Left renal cortex interstitium (tissue), 4 donors: ENCODE results near the gene WTAP. TPM values are rescaled to one million over a fixed set of nuclear protein-coding genes. Genes with fewer than 3 reads are reported as not detected.
"Not testable (repeated sequence)": the region's sequence is repeated elsewhere in the genome, so short reads cannot be mapped to it uniquely, and the experiment has no call there.

Experiments used
- DNase-seq, 4 donors: peaks; one replicate each; pipeline ENCODE4 v3.0.0-alpha.2; 2013; ENCODE audit warnings: low read depth in 4 of 4, low spot score in 2 of 4, missing footprints in 1 of 4
- polyA plus RNA-seq, 4 donors: library from polyadenylated mRNA; unstranded; fragments of 120-200 nt; gene quantifications; one replicate each; pipeline ENCODE4 v1.2.1, GENCODE V29; 2013; ENCODE audit not compliant: insufficient read length in 4 of 4

WTAP gene
- 100 to 1,000 TPM; 119 to 140 (median 129) TPM for polyA plus RNA-seq

DNA sequence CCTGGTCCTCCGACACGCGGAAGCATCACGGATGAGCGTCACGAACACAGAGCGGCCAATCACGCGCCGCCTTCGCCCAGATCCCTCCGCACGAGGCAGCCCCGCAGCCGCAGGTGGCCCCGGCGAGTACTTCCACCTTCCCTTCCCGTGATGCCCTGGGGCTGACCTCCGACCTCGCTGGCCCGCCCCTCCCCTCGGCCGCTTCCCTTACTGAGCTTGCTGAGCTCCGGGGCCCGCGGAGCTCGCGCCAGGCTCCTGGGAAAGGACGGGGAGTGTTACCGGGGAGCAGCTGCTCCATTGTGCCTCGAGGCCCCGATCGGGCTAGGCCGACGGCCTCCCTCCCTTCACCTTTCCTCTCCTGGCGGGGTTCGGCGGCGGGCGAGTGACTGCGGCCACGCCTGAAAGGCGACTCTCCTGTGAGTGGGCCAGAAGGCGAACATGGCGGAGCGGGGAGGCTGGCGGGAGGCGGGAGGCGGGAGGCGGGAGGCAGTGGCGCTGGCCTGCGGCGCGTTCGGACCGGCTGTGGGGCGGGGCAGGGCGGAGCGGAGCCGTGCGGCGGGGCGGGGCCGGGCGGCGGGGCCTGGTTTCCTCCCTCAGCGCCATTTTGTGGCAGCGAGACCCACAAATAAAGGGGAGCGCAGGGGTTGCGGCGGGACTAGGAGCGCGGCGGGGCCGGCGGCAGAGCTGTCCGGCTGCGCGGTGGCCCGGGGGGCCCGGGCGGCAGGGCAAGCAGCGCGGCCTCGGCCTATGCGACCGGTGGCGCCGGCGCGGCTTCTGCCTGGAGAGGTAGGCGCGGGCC lies at the start of gene WTAP:
Gene WTAP (plus strand): TSS at position 589 of the 799 bp plus-strand sequence. CDS start 8,760 bp downstream, outside the sequence.
- peak; percentile 88 to 91 (median 90) for DNase-seq

DNA sequence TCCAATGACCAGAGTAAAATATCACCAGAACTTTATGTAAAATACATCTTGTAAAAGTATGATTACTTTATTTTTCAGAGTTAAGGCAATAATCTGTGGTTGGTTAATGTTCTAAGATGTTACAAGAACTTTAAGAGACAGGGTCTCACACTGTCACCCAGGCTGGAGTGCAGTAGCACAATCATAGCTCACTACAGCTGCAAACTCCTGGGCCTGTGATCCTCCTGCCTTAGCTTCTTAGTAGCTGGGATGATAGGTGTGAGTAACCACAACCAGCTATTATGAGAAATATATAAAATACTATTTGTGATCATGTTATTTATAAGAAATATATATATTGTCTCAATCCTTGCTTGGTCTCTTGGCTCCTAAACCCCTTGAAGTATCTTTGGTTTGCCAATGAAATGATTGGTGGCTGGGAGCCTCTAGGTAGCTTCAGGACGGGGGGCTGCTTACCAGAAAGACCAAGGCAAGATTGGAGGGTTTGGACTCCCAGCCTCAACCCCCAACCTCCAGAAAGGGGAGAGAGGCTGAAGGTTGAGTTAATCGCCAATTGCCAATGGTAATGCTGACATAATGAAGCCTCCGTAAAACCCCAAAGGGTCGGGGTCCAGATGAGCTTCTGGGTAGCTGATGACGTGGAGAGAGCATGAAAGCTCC lies 49.7 kb upstream of the WTAP start:
- DNase-seq, result no peak

DNA sequence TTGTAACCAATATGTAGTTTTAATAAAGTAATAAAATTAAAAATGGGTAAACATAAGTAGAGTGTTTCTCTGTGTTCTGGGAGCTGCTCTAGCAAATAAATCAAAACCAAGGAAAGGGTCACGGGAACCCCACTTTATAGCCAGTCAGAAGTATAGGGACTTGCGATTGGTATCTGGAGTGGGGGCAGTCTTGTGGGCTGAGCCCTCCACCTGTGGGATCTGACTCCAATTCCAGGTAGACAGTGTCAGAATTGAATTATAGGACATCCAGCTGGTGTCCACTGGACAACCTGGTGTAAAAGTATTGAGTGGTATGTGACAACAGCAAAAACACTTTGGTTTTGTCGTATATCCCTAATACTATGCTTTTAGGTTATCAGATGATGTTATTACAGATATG lies 48.7 kb upstream of the WTAP start:
- no peak for DNase-seq

DNA sequence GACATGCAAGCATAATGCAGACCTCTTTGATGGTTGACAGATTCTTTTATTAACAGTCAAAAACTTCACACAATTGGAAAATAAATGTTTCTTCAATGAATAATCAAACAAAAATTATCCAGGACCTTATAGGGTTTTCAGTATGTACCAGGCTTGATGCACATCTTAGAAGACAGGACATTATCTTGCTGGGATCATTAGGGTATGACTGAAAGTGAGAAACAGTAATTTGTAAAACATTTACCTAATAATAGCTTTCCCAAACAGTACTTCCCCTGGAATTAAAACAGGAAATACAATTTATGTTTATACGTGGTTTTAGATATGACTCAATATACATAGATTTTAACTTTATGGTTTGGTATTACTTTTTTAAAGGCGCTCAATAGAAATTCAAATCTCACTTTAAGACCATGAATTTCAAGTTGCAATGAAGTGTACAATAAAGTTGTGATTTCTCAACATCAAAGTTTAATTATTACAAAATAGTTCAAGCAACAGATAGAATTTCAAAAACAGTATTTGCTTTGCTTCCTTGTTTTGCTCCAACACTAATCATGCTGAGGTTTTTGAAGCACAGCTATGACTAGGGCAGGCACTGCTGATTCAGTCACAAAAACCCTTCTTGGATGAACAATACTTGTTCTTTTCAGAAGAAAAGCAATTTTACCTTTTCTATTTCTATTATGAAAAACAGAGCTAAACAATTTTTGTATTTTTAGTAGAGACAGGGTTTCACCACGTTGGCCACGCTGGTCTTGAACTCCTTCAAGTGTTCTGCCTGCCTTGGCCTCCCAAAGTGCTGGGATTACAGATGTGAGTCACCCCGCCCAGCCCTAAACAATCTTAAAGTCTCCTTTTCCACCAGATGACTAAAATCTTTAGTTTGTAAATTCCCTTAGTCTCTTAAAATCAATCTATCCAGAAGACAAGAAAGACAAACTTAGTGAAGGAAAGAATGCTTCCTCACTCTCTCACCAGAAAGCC lies 47.9 kb upstream of the WTAP start:
- no peak for DNase-seq

DNA sequence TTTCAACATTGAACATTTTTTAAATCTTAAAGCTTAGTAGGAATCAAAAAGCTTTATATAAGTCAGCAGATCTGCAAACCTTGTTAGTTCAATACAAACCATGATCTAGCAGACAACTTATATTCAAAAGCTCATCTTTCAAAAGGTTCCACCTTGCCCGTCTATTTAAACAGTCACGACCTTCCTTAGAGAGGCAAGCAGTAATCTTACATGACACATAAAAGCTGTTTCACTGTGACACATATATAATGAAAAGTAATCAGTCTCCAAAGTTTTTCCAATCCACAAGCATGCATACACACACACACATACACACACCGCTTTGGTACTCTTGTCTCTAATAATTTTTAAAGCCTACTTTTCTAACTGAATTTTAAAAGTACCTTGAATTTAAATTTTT lies 47.2 kb upstream of the WTAP start:
- DNase-seq, result no peak

DNA sequence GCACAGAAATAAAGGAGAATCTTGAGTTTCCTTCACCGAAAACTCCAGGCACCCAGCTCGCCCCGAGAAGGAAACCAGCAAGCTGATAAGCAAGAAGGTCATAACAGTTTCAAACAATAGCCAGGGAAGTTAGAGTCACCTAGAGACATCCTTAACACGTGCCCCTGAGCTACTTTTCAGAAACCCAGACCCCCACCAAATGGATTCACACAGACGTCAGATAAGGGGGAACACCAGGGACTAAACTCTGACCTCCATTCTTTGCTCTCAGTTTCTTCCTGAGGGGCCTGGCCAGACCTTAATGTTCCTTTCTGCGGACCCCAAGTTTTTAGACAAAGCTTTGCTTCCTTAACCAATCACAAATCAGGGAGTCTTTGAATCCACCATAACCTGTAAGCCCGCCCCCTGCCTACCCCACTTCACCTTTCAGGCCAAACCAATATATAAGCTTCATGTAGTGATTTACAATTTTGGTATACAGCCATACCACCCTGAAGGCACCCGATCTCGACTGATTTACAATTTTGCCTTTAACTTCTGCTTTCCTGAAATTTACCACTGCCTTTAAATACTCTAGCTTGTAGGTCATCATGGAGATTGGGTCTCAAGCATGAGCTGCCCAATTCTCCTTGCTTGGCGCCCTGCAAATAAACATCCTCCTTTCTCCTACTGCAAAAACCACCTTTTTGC lies 46.0 kb upstream of the WTAP start:
- no peak for DNase-seq

DNA sequence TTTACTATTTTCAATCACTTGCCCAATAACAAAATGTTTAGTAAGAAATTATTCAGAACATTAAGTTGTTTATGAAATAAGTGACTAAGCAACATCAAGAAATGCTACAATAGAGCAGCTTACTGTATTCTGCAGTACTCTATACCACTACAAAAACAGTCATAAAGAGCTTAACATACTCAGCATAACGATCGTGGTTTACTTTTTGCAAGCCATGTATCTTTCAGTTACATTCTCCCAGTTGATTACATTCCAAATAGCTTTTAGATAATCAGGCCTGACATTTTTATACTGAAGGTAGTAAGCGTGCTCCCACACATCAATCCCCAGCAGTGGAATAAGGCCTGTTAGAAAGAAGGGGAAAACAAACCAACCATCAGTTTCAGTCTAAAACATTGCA lies 45.0 kb upstream of the WTAP start:
- no peak for DNase-seq

DNA sequence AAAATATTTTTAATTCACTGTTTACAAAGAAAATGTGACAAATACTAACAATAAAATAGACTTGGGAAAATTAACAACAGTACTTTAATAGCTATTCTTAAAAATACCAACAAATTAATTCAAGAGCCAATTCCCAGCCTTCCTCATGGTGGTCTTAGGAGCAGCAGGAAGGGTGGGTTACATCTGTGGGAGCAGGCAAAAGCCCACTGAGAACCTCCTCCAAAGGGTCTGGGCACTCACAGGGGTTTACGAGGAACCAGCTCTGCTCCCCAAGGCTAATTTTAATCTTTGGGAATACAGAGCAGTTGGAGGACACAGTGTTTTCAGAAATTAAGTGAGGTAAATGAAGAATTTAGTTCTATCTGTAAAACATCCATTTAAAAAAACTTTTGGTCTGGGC lies 44.5 kb upstream of the WTAP start:
- no peak for DNase-seq

DNA sequence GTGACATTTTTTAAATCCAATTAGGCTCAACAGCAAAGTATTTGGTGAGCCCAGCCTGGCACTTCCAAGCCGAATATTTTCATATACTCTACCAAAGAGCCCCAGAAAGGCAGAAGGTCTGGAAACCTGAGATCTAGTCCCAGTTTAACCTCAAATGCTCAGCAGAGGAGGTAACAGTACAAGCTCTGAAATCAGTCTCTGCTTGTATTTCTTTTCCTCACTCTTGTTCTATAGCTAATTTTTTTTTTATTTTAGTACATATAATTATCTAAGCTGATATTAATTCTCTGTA lies 43.3 kb upstream of the WTAP start:
- DNase-seq, result no peak

DNA sequence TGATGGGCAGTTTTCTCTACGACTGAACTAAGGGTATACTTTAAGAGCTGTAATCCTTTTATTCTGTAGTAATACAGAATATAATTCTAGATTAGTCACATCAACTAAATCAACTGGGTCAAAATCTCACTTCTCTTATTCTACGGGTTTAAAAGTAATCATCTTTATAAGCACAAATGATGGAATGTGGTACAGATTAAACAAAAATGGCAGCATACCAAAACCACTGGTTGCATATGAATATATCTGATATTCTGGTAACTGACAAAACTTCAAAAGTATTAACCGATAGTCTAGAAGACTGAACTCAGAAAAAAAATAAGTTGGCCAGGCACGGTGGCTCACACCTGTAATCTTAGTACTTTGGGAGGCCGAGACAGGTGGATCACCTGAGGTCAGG lies 41.3 kb upstream of the WTAP start:
- DNase-seq, result no peak

DNA sequence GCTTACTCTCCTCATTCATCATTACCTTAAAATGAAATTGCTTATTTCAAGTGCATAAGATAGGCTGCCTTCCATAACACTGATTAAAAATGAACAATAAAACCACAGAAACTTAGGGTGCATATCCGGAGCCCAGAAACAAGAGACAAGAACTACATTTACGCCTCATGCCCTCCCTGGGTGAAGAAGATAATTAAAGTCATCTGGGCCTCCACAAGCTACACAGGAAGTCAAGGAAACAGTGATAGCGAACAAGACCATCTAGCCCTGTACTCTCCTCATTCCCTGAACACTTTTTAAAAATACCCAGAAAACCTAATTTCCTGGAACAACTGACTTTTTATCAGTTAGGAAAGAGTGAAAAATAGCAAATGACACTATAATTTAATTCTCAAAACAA lies 40.6 kb upstream of the WTAP start:
- DNase-seq, result no peak

DNA sequence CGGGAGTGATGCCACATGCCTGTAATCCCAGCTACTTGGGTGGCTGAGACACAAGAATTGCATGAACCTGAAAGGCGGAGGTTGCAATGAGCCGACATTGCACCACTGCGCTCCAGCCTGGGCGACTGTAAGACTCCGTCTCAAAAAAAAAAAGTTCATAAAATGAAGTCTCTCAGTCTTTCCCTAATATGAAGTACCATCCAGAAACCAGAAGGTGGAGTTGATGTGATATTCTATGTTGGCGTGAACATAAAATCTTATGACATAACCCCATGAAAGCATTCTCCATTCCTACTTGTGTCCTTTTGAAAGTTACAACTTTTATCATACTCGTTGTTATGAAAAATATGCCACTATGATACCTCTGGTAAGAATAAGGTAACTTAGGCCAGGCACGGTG lies 40.0 kb upstream of the WTAP start:
- no peak for DNase-seq

DNA sequence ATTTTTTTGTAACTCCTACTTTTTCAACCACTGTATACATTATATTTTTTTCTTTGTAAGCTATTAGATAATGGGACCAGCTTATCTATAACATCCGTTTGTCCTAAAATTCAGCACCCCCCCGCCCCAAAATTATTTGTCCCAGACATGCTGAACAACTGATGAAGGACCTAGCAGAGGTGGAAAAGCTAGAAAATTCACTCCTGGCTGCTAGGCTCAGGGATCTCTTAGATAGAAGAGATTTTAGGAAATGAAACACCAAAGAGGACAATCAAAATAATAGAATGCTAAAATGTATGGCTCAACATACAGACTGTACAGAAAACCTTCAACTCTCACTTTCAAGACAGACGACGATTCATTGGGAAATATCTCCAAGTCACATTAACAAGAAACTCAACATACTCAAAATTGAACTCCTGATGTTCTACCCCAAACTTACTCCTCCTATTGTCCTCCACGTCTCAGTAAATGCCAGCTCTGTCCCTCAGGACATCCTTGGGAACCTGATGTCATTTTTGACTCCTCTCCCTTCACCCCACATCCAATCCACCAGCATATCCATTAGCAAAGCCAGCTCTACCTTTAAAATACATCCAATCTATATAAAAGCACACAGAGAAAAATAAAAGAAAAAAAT lies 38.9 kb upstream of the WTAP start:
- DNase-seq, result no peak

DNA sequence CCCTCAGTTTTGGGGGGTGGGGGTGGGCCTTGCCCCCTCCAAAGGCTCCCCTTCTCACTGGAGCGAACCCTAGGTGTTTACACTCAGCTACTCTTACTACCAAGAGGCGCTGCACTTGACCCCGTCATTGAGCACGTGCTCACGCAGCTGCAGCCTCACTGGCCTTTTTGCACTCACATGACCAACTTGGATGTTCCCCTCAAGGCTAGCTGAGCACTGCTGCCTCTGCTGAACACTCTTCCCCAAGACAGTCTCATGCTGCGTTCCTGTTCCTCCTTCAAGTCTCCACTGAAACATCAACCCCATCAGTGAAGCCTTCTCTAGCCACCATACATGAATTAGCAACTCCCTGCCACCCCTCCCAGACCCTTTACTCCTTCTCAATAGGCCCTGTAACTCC lies 38.3 kb upstream of the WTAP start:
- DNase-seq, result no peak

DNA sequence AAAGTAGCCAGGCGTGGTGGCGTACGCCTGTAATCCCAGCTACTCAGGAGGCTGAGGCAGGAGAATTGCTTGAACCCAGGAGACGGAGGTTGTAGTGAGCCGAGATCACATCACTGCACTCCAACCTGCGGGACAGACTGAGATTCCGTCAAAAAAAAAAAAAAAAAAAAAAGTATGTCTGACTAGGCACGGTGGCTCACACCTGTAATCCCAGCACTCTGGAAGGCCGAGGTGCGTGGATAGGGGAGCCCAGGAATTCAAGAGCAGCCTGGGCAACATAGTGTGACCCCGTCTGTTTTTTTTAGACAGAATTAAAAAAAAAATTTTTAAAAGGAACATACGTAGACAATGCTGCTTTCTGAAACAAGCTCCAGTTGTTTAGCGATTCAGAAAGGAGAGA lies 37.2 kb upstream of the WTAP start:
- not testable (repeated sequence) for DNase-seq

DNA sequence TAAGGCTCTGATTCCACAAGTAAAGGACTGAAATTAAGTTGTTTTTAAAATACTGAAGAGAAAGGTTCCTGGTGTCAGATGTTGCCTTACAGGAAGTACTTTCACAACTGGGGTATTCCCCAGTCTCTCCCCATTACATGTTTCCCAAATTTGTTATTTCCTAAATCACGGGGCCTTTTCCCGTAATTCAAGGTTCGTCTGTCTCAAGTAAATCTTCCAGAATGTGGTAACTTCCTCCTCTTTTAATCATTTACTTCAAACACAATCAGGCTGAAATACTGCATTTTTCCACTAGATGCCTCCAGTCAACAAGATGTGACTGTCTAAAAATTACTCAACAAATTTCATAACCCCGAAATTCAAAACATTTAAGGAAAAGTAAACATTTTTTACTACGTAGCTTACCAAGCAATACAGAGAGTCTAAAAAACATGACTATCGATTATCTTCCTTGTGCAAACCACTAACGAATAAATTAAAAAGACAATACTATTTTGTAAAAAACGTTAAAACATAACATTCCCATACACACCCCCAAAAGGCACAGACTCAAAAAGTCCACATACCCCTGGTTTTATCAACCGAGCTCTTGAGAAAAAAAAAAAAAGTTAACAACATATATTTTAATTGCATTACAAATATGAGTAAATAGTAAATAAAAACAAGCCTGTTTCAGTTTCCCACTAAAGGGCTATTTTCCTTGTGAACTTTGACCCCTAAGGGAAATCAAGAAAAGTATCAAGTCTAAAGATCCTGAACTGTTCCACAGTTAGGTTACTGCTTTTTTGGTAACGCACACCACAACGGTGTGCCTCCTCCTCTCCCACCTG lies 36.0 kb upstream of the WTAP start:
- peak in 3 of 4 donors; percentile 48 to 66 (median 48) for DNase-seq

DNA sequence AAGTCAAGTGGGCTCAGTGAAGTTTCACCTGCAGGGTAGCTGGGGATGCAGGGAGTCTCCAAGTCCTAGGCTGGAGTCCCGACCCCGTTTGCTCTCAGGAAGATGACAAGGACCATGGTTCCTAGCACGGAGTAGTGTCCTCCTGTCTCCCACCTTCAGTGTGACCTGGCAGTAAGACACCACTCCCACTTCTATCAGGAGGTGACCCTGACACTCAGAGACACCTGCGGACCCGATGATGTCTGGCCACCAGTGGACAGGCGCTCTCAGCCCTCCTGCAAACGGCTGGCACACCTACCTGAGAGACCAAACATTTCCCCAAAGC lies 35.4 kb upstream of the WTAP start:
- DNase-seq, result peak in 1 of 4 donors; percentile 0

DNA sequence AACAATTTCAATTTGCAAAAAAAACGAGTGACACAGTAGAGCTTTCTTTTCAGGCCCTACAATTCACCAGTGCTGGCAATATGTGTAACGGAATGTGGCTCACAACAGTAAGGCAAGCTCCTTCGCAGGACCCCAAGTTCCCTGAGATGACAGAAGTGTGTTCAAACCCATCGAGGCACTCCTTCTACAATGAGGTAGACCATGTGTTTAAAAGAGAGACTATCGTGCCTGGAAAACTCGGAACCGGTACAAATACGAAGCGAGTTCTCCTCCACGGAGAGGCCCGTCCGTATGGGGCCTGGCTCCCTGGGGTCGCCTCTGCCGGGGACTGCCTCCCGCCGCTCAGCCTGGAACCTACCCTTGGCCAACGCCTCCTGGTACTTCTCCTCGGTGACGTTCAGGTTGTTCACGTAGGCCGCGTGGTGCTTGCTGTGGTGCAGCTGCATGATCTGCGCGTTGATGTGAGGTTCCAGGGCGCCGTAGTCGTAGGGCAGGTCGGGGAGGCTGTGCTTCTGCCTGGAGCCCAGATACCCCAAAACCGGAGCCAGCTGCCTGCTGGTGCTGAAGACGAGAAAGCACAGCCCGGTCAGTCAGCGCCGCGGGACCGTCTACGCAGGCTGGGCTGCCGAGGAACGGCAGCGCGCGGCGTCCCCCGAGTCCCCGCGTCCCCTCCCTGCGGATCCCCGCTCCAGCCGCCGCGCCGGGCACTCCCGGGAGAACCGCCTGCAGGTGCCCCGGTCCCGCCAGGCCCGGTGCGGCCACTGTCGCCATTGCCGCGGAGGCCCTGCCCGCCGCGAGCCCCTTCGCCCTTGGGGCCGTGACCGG lies 34.8 kb upstream of the WTAP start:
- DNase-seq, result peak in 3 of 4 donors; percentile 25 to 28 (median 26)
